Activated CD4-positive, alpha-beta T cell treated with anti-CD3 and anti-CD28 coated beads for 36 hours (primary cell): ENCODE data around the gene TECTB. TPM values are rescaled to one million over a fixed set of nuclear protein-coding genes. Genes with fewer than 3 reads are reported as not detected.

Source experiments
- ATAC-seq: fragments of 200-7000 bp; cut with Tn5 transposase; one replicate; pipeline ENCODE4 v1.10.0; 2021; ENCODE audit warnings: mild to moderate bottlenecking, moderate library complexity
- CTCF ChIA-PET: fragments of 350-600 bp; sonication (Branson Sonifier 250); formaldehyde crosslinking; loops from one replicate; lab custom pipeline; 2021; ENCODE audit warnings: antibody characterized with exemption; lab: Charles Lee
- POLR2A ChIA-PET: fragments of 350-600 bp; sonication (Branson Sonifier 250); formaldehyde crosslinking; loops from one replicate; lab custom pipeline; 2021; ENCODE audit warnings: antibody characterized with exemption, inconsistent platforms; lab: Charles Lee
- DNase-seq: peaks from one replicate; pipeline ENCODE4 v3.0.0-alpha.2; 2020
- H3K27ac Mint-ChIP-seq: one replicate; pipeline ENCODE4 v1.8.0; 2021; ENCODE audit warnings: mixed read lengths
- H3K27me3 Mint-ChIP-seq: one replicate; pipeline ENCODE4 v1.8.0; 2021; ENCODE audit warnings: mixed read lengths
- H3K36me3 Mint-ChIP-seq: one replicate; pipeline ENCODE4 v1.8.0; 2021; ENCODE audit warnings: low read depth, mixed read lengths
- H3K4me1 Mint-ChIP-seq: one replicate; pipeline ENCODE4 v1.8.0; 2021; ENCODE audit warnings: mixed read lengths
- H3K4me3 Mint-ChIP-seq: one replicate; pipeline ENCODE4 v1.8.0; 2021; ENCODE audit warnings: mild to moderate bottlenecking, moderate library complexity, mixed read lengths
- H3K9me3 Mint-ChIP-seq: one replicate; pipeline ENCODE4 v1.8.0; 2021; ENCODE audit warnings: low read depth, mixed read lengths
- intact Hi-C, 2 experiments: fragments of 100-400 bp; cut with DNase I in 1 of 2; cut with micrococcal nuclease in 1 of 2; formaldehyde crosslinking; loops; one replicate each; pipeline versions ENCODE4 v1.14.2 to v1.15.1; 2022 to 2024; cut with DNase I, micrococcal nuclease
- total RNA-seq, 2 experiments: library from RNA; stranded (reverse); gene quantifications; one replicate each; pipeline ENCODE4 v1.2.3, GENCODE V29; 2021

TECTB gene
- total RNA-seq, 2 experiments from 2014 or later, result not detected

DNA sequence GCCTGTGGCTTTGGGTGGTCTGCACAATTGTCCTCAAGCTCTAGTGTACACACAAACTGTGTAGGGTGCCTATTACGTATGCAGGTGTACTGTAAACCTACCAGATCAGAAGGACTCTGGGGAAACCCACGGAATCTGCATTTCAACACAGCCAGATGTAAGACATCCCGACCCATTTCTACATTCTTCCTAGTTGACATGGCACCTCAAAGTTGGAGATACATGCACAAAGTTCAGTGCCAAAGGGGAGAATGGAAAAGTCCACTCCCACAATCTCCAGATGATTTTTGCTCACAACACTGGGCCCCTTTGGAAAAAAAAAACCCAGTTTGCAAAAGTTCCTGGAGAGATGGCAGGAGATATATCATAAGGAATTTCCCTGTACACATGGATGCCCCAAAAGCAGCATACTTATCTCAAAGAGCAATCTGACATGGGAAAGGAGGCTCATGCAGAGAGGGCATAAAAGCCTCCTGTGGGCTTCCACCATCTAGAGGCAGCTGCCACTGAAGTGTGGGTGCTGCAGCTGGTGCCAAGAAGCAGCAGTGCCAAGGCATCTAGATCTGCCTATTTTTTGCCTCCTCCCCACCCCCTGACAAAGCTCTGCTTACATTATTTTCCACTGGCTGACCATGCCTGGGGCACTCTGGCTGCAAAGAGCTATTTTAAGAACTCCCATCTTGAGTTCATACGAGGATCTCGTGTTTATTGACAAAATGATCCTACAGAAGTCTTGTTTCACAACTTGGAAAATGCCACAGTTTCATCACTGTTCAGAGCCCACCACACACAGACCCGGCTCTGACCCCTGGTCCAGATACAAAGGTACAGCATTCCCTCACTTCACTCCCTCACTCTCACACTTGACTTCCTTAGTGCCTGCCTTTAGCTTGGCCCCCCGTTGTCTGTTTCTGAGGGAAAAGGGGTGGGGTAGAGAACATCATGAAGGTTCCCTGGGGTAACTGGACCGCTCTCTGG is 12.9 kb downstream of the TECTB start:
- H3K9me3 Mint-ChIP-seq, result no peaks in the 10 kb centered on the region
- no peak for ATAC-seq
- H3K4me3 Mint-ChIP-seq, result no peak overlapping the region
- ChIA-PET CTCF (interaction anchor here (0.6 kb wide), 1 partner anchor 757 kb away, joined by 3 read pairs; no protein-coding TSS in a partner anchor), POLR2A (no interaction called here)
- no peak overlapping the region for H3K27ac Mint-ChIP-seq
- intact Hi-C loops, result no loop called here
- H3K4me1 Mint-ChIP-seq, result no peaks in the 10 kb centered on the region
- DNase-seq, result no peak
- peaks cover 10% of the 10 kb centered on the region for H3K27me3 Mint-ChIP-seq
- H3K36me3 Mint-ChIP-seq, result no peaks in the 10 kb centered on the region

DNA sequence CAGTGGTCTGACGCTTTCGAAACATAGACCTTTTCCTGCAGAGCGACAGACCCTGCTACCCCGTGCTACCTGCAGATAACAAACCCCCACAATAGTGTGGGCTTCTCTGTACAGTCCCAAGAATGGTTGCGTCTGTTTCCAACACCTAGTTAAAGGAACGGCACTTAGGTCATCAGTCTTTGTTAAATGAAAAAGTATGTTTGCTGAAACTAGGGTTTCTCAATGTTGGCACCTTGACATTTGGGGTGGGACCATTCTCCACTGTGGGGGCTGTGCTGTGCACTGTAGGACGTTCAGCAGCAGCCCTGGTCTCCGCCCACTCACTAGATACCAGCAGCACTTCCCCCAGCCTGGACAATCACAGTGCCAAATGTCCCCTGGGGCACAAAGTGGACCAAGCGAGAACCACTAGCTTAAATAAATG is 13.7 kb downstream of the TECTB start:
- DNase-seq (no peak), ATAC-seq (no peak)
- ChIA-PET POLR2A (no interaction called here), CTCF (no interaction called here)
- Mint-ChIP-seq H3K27me3 (peaks cover 10% of the 10 kb centered on the region), H3K27ac (no peak overlapping the region), H3K4me3 (no peak overlapping the region), H3K9me3 (no peaks in the 10 kb centered on the region), H3K36me3 (no peaks in the 10 kb centered on the region), H3K4me1 (no peaks in the 10 kb centered on the region)
- intact Hi-C loops, result no loop called here

DNA sequence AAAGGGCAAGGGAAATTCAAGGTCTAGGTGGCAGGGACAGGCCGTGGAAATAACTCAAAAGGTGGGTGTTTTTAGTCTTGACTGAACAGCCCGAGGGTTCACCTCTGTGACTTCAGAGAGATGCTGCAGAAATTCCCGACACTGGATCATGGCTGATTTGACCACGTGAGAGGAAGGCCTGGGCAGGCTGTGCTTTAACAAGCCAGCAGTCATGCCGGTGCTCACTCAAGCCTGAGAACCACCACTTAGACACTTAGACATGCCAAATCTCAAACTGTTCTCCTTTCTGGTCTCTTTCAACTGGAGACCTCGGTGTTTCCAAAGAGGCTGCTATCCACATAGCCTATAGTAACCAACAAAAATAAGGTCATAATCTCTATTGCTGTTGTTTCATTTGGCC is 15.4 kb downstream of the TECTB start:
- intact Hi-C loops, result no loop called here
- no peaks in the 10 kb centered on the region for H3K4me1 Mint-ChIP-seq
- no peaks in the 10 kb centered on the region for H3K9me3 Mint-ChIP-seq
- H3K27ac Mint-ChIP-seq, result no peak overlapping the region
- CTCF ChIA-PET, result interaction anchor here (1.2 kb wide), 2 partner anchors 16 to 17 kb away, joined by 3 to 4 read pairs; no protein-coding TSS in a partner anchor
- no peak overlapping the region for H3K4me3 Mint-ChIP-seq
- ATAC-seq (no peak), DNase-seq (no peak)
- peaks cover 5% of the 10 kb centered on the region for H3K27me3 Mint-ChIP-seq
- POLR2A ChIA-PET, result no interaction called here
- no peaks in the 10 kb centered on the region for H3K36me3 Mint-ChIP-seq

DNA sequence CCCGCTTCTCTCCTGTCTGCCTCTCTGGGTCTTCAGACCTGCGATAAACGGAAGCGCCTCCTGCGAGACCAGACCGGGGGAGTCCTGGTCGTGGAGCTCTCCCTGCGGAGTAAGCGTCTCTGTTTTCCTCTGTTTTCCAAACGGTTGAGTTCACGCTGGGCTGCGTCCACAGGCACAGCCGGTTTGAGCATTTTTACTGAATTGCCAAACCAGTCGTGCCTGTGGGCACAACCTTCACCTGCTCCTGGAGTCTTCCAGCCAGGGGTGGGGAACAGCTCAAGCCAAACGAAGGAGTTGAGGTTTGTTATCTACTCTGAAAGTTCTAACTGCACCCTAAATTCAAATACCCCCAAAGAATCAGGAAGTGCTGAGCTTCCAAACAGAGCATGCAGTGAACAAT is 16.3 kb downstream of the TECTB start:
- Mint-ChIP-seq H3K9me3 (no peaks in the 10 kb centered on the region), H3K36me3 (no peaks in the 10 kb centered on the region), H3K27me3 (peaks cover 5% of the 10 kb centered on the region), H3K4me1 (no peaks in the 10 kb centered on the region), H3K4me3 (no peak overlapping the region), H3K27ac (no peak overlapping the region)
- POLR2A ChIA-PET, result no interaction called here
- DNase-seq (no peak), ATAC-seq (no peak)
- intact Hi-C loops, result no loop called here
- CTCF ChIA-PET, result interaction anchor here (0.6 to 1.2 kb wide), 2 partner anchors 16 to 163 kb away, joined by 3 read pairs; no protein-coding TSS in a partner anchor

DNA sequence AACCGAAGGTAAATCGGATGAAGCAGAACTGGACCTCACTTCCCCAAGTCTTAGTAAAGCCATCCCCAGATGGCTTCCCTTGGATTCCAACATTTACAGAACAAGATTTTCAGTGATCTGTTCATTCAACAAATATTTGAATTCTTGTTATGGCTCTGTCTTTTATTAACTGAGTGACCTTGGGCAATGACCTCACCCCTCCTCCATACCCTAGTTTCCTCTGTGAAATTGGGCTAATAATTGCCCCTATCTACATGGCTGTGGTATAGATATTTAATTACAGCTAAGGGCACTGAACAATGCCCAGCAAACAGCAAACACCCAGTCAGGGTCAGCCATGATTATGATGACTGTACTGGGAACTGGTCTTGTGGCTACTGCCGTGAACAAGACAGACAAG is 19.1 kb downstream of the TECTB start:
- DNase-seq, result no peak
- Mint-ChIP-seq H3K27ac (no peak overlapping the region), H3K27me3 (peaks cover 9% of the 10 kb centered on the region), H3K4me3 (no peak overlapping the region), H3K36me3 (no peaks in the 10 kb centered on the region), H3K9me3 (no peaks in the 10 kb centered on the region), H3K4me1 (no peaks in the 10 kb centered on the region)
- intact Hi-C loops, result no loop called here
- ChIA-PET POLR2A (no interaction called here), CTCF (interaction anchor here (0.6 to 0.8 kb wide), 2 partner anchors 13 to 550 kb away, joined by 3 read pairs; no protein-coding TSS in a partner anchor)
- ATAC-seq, result no peak

DNA sequence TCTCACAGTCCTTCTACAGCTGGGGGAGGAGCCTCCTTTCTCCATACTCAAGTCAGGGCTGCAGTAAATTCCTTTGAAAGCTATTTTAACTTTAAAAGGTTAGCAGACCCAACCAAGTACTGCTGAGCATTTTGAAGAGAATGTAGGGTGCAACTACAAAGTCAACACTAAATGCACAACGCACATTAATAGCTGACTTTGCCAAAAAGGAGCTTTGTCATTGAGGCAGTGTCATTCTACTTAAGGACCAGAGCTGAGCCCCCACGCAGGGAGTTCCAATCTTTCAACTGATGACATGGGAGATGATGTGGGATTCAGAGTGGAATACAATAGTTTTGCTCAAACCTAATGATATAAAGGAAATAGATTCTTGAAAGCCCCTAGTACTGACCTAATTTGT is 20.3 kb downstream of the TECTB start:
- no peaks in the 10 kb centered on the region for H3K36me3 Mint-ChIP-seq
- ATAC-seq (no peak), DNase-seq (no peak)
- no peaks in the 10 kb centered on the region for H3K4me1 Mint-ChIP-seq
- H3K4me3 Mint-ChIP-seq, result no peak overlapping the region
- POLR2A ChIA-PET, result interaction anchor here (0.7 kb wide), 1 partner anchor 10 kb away, joined by 3 read pairs; no protein-coding TSS in a partner anchor
- H3K9me3 Mint-ChIP-seq, result no peaks in the 10 kb centered on the region
- H3K27ac Mint-ChIP-seq, result no peak overlapping the region
- intact Hi-C loops, result no loop called here
- H3K27me3 Mint-ChIP-seq, result peaks cover 9% of the 10 kb centered on the region
- CTCF ChIA-PET, result interaction anchor here (0.6 to 1.2 kb wide), 2 partner anchors 11 to 132 kb away, joined by 3 to 5 read pairs; no protein-coding TSS in a partner anchor

DNA sequence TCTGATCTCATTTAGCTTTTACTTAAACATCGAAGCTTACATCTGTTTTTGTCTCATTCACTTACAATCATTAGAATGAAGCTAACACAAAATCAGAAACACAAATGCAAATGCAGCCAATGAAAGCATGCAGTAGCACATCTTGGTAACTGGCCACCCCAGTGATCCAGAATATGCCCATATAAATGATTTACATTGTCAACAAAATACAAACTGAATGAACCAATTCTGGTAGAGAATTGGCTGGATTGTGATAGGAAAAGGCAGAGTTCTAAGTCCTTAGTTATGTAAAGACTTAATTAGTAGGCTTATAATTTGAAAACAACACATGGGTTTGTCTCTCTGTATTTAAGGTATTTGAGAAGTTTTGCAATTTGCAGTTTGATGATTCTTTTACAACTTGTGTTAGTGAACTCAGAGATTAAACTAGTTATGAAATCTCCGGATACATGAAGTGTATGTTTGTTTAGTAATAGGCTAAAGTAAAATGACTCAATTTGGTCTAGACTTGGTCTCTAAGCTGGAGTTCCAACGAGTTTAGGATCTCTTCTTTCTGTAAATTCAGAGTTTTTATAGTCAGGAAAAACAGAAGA is 21.2 kb downstream of the TECTB start:
- Mint-ChIP-seq H3K9me3 (no peaks in the 10 kb centered on the region), H3K36me3 (no peaks in the 10 kb centered on the region), H3K27me3 (peaks cover 9% of the 10 kb centered on the region), H3K4me1 (no peaks in the 10 kb centered on the region), H3K4me3 (no peak overlapping the region), H3K27ac (no peak overlapping the region)
- DNase-seq, result no peak
- POLR2A ChIA-PET, result no interaction called here
- ATAC-seq, result no peak
- intact Hi-C loops, result no loop called here
- CTCF ChIA-PET, result interaction anchor here (1.3 kb wide), 1 partner anchor 10 kb away, joined by 3 read pairs; no protein-coding TSS in a partner anchor

DNA sequence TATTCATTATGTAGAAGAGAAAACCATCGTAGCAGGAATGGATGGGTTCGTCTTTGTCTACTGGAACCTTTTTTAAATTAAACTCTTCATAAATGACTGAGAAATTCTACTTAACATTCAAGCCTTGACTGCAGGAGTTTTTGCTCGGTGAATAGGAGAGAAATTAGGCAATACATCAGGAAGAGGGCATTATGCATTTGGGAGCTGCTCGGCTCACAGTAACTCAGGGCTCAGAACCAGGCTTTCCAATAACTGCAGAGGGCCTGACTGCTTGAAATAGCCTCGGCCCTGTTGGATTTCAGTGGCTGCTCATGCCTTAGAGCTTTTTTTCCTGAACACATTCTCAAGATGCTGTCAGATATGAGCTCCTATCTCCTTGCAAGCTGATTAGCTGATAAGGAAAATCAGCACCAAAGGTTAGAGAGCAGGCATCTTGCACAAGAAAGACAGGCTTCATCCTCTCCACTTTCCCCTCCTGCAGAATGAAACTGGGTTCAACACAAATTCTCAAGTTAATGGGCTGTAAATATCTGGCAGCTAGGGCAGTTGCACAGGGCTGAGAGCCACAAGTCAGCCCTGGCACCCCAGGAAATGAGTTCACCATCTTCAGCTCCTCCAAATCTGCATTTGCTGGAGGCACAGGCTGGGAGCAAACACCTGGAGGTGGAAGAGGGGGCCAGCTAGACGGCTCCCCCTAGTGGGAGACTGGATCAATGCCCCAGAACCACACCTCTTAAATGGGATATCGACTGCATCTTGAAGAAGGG is 24.3 kb downstream of the TECTB start:
- intact Hi-C loops, result no loop called here
- CTCF ChIA-PET, result interaction anchor here (0.5 to 2.5 kb wide), 14 partner anchors 9 to 678 kb away, joined by 3 to 9 read pairs (median 4); no protein-coding TSS in a partner anchor

DNA sequence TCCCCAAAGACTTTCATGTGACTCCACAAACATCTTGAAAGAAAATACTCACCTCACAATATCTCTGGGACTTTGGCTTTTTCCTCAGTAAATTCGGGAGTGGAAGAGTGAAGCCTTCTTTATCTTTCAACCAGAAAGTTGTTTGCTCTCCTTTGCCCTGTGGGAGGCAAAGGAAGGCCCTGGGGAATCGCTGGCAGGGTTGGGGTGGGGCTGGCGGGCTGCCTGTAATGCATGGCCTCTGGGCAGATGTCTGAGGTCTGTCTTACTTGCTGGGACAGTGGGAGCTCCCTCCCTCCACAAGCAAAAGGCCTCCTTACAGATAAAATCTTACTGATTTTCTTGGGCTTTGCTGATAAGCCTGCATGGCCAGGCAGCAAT is 24.9 kb downstream of the TECTB start:
- peaks cover 16% of the 10 kb centered on the region for H3K27me3 Mint-ChIP-seq
- ChIA-PET CTCF (interaction anchor here (0.7 to 2.5 kb wide), 11 partner anchors 8 to 678 kb away, joined by 3 to 9 read pairs (median 4); no protein-coding TSS in a partner anchor), POLR2A (no interaction called here)
- H3K9me3 Mint-ChIP-seq, result no peaks in the 10 kb centered on the region
- no peak overlapping the region for H3K27ac Mint-ChIP-seq
- DNase-seq (no peak), ATAC-seq (no peak)
- no peaks in the 10 kb centered on the region for H3K36me3 Mint-ChIP-seq
- intact Hi-C loops, result no loop called here
- no peaks in the 10 kb centered on the region for H3K4me1 Mint-ChIP-seq
- H3K4me3 Mint-ChIP-seq, result no peak overlapping the region

More for the DNA sequence above, 24.3 kb downstream of the TECTB start:
- Mint-ChIP-seq H3K4me3 (no peak overlapping the region), H3K36me3 (no peaks in the 10 kb centered on the region), H3K4me1 (no peaks in the 10 kb centered on the region), H3K27me3 (peaks cover 11% of the 10 kb centered on the region), H3K27ac (no peak overlapping the region), H3K9me3 (no peaks in the 10 kb centered on the region)
- DNase-seq, result peak; percentile 62
- POLR2A ChIA-PET, result no interaction called here
- peak; percentile 72 for ATAC-seq

DNA sequence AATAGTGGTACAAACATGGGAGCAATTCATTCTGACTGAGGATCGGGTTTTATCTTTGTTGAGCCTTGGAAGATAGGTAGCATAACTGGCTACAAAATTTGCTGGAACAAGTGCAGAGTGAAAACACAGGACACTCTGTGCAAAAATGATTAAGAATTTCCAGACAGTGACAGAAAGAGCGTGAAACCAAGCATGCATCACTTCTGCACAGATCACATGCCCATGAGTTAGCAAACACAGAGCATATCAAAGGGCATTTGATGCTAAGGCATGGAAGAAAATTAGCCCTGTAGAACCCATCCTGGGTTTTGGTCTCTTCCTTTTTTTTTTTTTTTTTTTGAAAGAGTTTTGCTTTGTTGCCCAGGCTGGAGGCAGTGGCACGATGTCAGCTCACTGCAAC is 28.3 kb downstream of the TECTB start:
- no peaks in the 10 kb centered on the region for H3K4me1 Mint-ChIP-seq
- no peak overlapping the region for H3K27ac Mint-ChIP-seq
- intact Hi-C loops, result no loop called here
- H3K27me3 Mint-ChIP-seq, result peaks cover 15% of the 10 kb centered on the region
- DNase-seq (no peak), ATAC-seq (no peak)
- no peaks in the 10 kb centered on the region for H3K9me3 Mint-ChIP-seq
- CTCF ChIA-PET, result interaction anchor here (0.8 kb wide), 1 partner anchor 49 kb away, joined by 5 read pairs; no protein-coding TSS in a partner anchor
- H3K4me3 Mint-ChIP-seq, result no peak overlapping the region
- no peaks in the 10 kb centered on the region for H3K36me3 Mint-ChIP-seq
- POLR2A ChIA-PET, result no interaction called here

DNA sequence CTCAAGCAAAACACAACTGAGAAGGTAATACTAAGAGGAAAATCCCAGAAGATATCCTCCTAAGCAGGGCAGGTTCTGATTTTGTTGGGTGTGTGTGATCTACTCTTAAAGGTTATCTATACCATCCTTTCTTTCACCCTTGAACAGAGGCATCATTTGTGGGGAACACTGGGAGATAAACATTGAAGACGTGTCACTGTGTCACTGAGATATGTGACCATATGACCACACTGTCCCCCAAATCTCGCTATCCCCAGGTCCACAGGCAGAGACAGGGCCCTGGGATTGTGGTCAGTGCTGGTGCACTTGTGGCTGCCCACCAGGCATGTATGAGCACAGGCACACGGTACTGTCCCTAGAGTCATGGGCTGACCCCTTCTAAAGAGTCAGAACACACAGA is 30.0 kb downstream of the TECTB start:
- no peak for ATAC-seq
- CTCF ChIA-PET, result interaction anchor here (0.6 kb wide), 1 partner anchor 176 kb away, joined by 3 read pairs; no protein-coding TSS in a partner anchor
- no peaks in the 10 kb centered on the region for H3K4me1 Mint-ChIP-seq
- peaks cover 19% of the 10 kb centered on the region for H3K27me3 Mint-ChIP-seq
- H3K9me3 Mint-ChIP-seq, result no peaks in the 10 kb centered on the region
- intact Hi-C loops, result no loop called here
- POLR2A ChIA-PET, result interaction anchor here (0.6 kb wide), 1 partner anchor 10 kb away, joined by 3 read pairs; no protein-coding TSS in a partner anchor
- DNase-seq, result no peak
- no peak overlapping the region for H3K4me3 Mint-ChIP-seq
- no peak overlapping the region for H3K27ac Mint-ChIP-seq
- no peaks in the 10 kb centered on the region for H3K36me3 Mint-ChIP-seq
